ENCODE measurements around the gene CLINT1.

Gene CLINT1

GRCh38 chr5:157820593-157821252 is 38.2 kb downstream of the CLINT1 start:
- DNase-seq (ENCODE audit: low read depth in 2 of 2), result no peak

GRCh38 chr5:157819502-157820115 is 39.3 kb downstream of the CLINT1 start:
- DNase-seq (ENCODE audit: low read depth in 2 of 2), result no peak

GRCh38 chr5:157818368-157818767 is 40.6 kb downstream of the CLINT1 start:
- no peak for DNase-seq (ENCODE audit: low read depth in 2 of 2)

GRCh38 chr5:157817928-157818327 is 41.0 kb downstream of the CLINT1 start:
- DNase-seq (ENCODE audit: low read depth in 2 of 2), result no peak

- no peak for DNase-seq (ENCODE audit: low read depth in 2 of 2)
Observed at GRCh38 chr5:157817387-157817702, 41.6 kb downstream of the CLINT1 start.

GRCh38 chr5:157816682-157817386 is 42.1 kb downstream of the CLINT1 start:
- no peak for DNase-seq (ENCODE audit: low read depth in 2 of 2)

GRCh38 chr5:157812086-157812485 is 46.9 kb downstream of the CLINT1 start:
- DNase-seq (ENCODE audit: low read depth in 2 of 2), result no peak

- no peak for DNase-seq (ENCODE audit: low read depth in 2 of 2)
Observed at GRCh38 chr5:157808043-157808442, 50.9 kb downstream of the CLINT1 start.

GRCh38 chr5:157802736-157803135 is 56.2 kb downstream of the CLINT1 start:
- DNase-seq (ENCODE audit: low read depth in 2 of 2), result no peak

- no peak for DNase-seq (ENCODE audit: low read depth in 2 of 2)
Observed at GRCh38 chr5:157800137-157800536, 58.8 kb downstream of the CLINT1 start.

- no peak for DNase-seq (ENCODE audit: low read depth in 2 of 2)
Observed at GRCh38 chr5:157799578-157799977, 59.4 kb downstream of the CLINT1 start.

GRCh38 chr5:157793301-157793700 is 65.6 kb downstream of the CLINT1 start:
- no peak for DNase-seq (ENCODE audit: low read depth in 2 of 2)

GRCh38 chr5:157785801-157786200 is 73.1 kb downstream of the CLINT1 start:
- no peak for DNase-seq (ENCODE audit: low read depth in 2 of 2)

- DNase-seq (ENCODE audit: low read depth in 2 of 2), result no peak
Observed at GRCh38 chr5:157779221-157779620, 79.7 kb downstream of the CLINT1 start.

GRCh38 chr5:157778121-157778805 is 80.7 kb downstream of the CLINT1 start:
- no peak for DNase-seq (ENCODE audit: low read depth in 2 of 2)

GRCh38 chr5:157772127-157772526 is 86.8 kb downstream of the CLINT1 start:
- DNase-seq (ENCODE audit: low read depth in 2 of 2), result no peak

GRCh38 chr5:157770665-157771064 is 88.3 kb downstream of the CLINT1 start:
- no peak for DNase-seq (ENCODE audit: low read depth in 2 of 2)

GRCh38 chr5:157767689-157768088 is 91.3 kb downstream of the CLINT1 start:
- no peak for DNase-seq (ENCODE audit: low read depth in 2 of 2)

- no peak for DNase-seq (ENCODE audit: low read depth in 2 of 2)
Observed at GRCh38 chr5:157766902-157767301, 92.0 kb downstream of the CLINT1 start.

- no peak for DNase-seq (ENCODE audit: low read depth in 2 of 2)
Observed at GRCh38 chr5:157766442-157766841, 92.5 kb downstream of the CLINT1 start.

- no peak for DNase-seq (ENCODE audit: low read depth in 2 of 2)
Observed at GRCh38 chr5:157764531-157764930, 94.4 kb downstream of the CLINT1 start.

All from stimulated activated CD4-positive, alpha-beta T cell treated with anti-CD3 and anti-CD28 coated beads, Interleukin-12 subunit alpha, Interleukin-12 subunit beta, amount 100 ng/mL, for 24 hours (primary cell).